Esophagus muscularis mucosa (tissue), 4 donors: ENCODE results near the gene PNRC2. TPM values are rescaled to one million over a fixed set of nuclear protein-coding genes. Genes with fewer than 3 reads are reported as not detected.

ENCODE experiments used
- DNase-seq: peaks from one replicate; pipeline ENCODE4 v3.0.0-alpha.2; 2017; ENCODE audit errors: extremely low spot score
- H3K27ac ChIP-seq, 4 donors: fragments of 200-600 bp; sonication (generic); replicated peaks in 1 of 4; 1 replicate in 3 of 4; 2 replicates in 1 of 4; pipeline ENCODE4 v1.5.1; 2016 to 2019; ENCODE audit warnings: mild to moderate bottlenecking in 1 of 4
- H3K27me3 ChIP-seq, 4 donors: fragments of 200-600 bp; sonication (generic); one replicate each; pipeline versions ENCODE4 v1.5.1 to v1.6.0; 2016 to 2019
- H3K36me3 ChIP-seq, 4 donors: fragments of 200-600 bp; sonication (generic); one replicate each; pipeline ENCODE4 v1.5.1; 2016 to 2019
- H3K4me1 ChIP-seq, 4 donors: fragments of 200-600 bp; sonication (generic); one replicate each; pipeline ENCODE4 v1.5.1; 2016 to 2019
- H3K4me3 ChIP-seq, 4 donors: fragments of 200-600 bp; sonication (generic); 1 replicate in 2 of 4; 2 replicates in 2 of 4; pipeline ENCODE4 v1.5.1; 2016 to 2019; ENCODE audit warnings: mild to moderate bottlenecking in 4 of 4, moderate library complexity in 1 of 4
- H3K9me3 ChIP-seq, 4 donors: fragments of 200-600 bp; sonication (generic); 1 replicate in 3 of 4; 2 replicates in 1 of 4; pipeline ENCODE4 v1.5.1; 2016 to 2019
- CTCF ChIP-seq, 3 experiments: fragments of 200-600 bp in 2 of 3; fragments of 450-650 bp in 1 of 3; sonication (generic) in 2 of 3; IDR thresholded peaks; one replicate each; pipeline ENCODE4 v1.5.1; 2017 to 2019; ENCODE audit warnings: antibody characterized with exemption in 3 of 3, mild to moderate bottlenecking in 2 of 3, moderate library complexity in 1 of 3
- EP300 ChIP-seq: sonication (generic); formaldehyde crosslinking; IDR thresholded peaks from one replicate; pipeline ENCODE4 v1.6.1; 2017; ENCODE audit warnings: antibody characterized with exemption
- POLR2A ChIP-seq: fragments of 450-650 bp; IDR thresholded peaks from one replicate; pipeline ENCODE4 v1.6.1; 2017; ENCODE audit warnings: antibody characterized with exemption, moderate library complexity, mild to moderate bottlenecking, low read depth
- POLR2AphosphoS5 ChIP-seq, 2 donors: sonication (generic); formaldehyde crosslinking; IDR thresholded peaks; one replicate each; pipeline ENCODE4 v1.6.1; 2017; ENCODE audit warnings: antibody characterized with exemption in 2 of 2
- WGBS: methylation state at CpG from one replicate; pipeline ENCODE4 v1.1.5; 2018; 5-methylcytosine and 5-hydroxymethylcytosine counted together
- intact Hi-C: fragments of 100-400 bp; cut with DNase I; formaldehyde crosslinking; loops from one replicate; pipeline ENCODE4 v1.15.1; 2023
- total RNA-seq, 4 donors: library from RNA; depleted of rRNA; stranded (reverse); fragments of >200 nt; gene quantifications; one replicate each; pipeline versions ENCODE4 v1.1.0 to v1.2.1, GENCODE V29; 2016

PNRC2 gene
- total RNA-seq, 4 donors from 2014 or later: 93.3 to 156 (median 138) TPM

GRCh38 chr1:23958810-23959460, 693 bp upstream of the PNRC2 start:
- WGBS: 2% methylated on average over 24 of the region's 30 CpGs

GRCh38 chr1:23960291-23961020, 828 bp downstream of the PNRC2 start:
- H3K9me3 ChIP-seq: no peaks in the 10 kb centered on the region
- no peaks in the 10 kb centered on the region for H3K27me3 ChIP-seq
- H3K4me1 ChIP-seq: peaks cover 41 to 63% (median 54%) of the 10 kb centered on the region in 4 donors
- H3K4me3 ChIP-seq: peak overlapping the region; percentile 70 to 97 (median 80)
- TF ChIP-seq EP300: no peak
- peaks cover 0 to 38% (median 15%) of the 10 kb centered on the region in 4 donors for H3K36me3 ChIP-seq
- H3K27ac ChIP-seq: peak overlapping the region; percentile 97 to 100 (median 100)
- WGBS: under 1% methylated on average over 15 of the region's 15 CpGs
- DNase-seq: no peak
- intact Hi-C loops: no loop called here

More at GRCh38 chr1:23958810-23959460, 693 bp upstream of the PNRC2 start:
- TF ChIP-seq CTCF (IDR thresholded peaks at IDR 0.05) (peak; percentile 32 to 68 (median 47)), EP300 (no peak), POLR2A (no peak), POLR2AphosphoS5 (IDR thresholded peaks at IDR 0.05) (peak; percentile 69 to 88)
- Histone ChIP-seq H3K36me3 (peaks cover 0 to 23% (median 10%) of the 10 kb centered on the region in 4 donors), H3K27me3 (no peaks in the 10 kb centered on the region), H3K4me3 (peak overlapping the region; percentile 70 to 97 (median 80)), H3K9me3 (no peaks in the 10 kb centered on the region), H3K27ac (peak overlapping the region; percentile 97 to 100 (median 100)), H3K4me1 (peaks cover 35 to 62% (median 46%) of the 10 kb centered on the region in 4 donors)
- peak; percentile 96 for DNase-seq
- intact Hi-C loops: loop anchor here (2.0 kb wide), 1 partner anchor 70 kb away; no protein-coding TSS in a partner anchor

GRCh38 chr1:23963617-23964234, 4.1 kb downstream of the PNRC2 start:
- Histone ChIP-seq H3K27ac (peak overlapping the region; percentile 25 to 67 (median 62)), H3K9me3 (no peaks in the 10 kb centered on the region), H3K4me1 (peaks cover 32 to 41% (median 37%) of the 10 kb centered on the region in 4 donors), H3K27me3 (no peaks in the 10 kb centered on the region), H3K36me3 (peaks cover 12 to 55% (median 30%) of the 10 kb centered on the region in 4 donors), H3K4me3 (no peak overlapping the region)
- intact Hi-C loops: no loop called here
- TF ChIP-seq POLR2AphosphoS5 (IDR thresholded peaks at IDR 0.05) (no peak), POLR2A (no peak), CTCF (IDR thresholded peaks at IDR 0.05) (no peak), EP300 (no peak)
- 81% methylated on average over 1 of the region's 1 CpG for WGBS
- DNase-seq: no peak

- intact Hi-C loops: no loop called here
- TF ChIP-seq POLR2A (no peak), POLR2AphosphoS5 (IDR thresholded peaks at IDR 0.05) (no peak), CTCF (IDR thresholded peaks at IDR 0.05) (no peak), EP300 (no peak)
- Histone ChIP-seq H3K27ac (peak overlapping the region; percentile 25 to 67 (median 62)), H3K9me3 (no peaks in the 10 kb centered on the region), H3K4me3 (no peak overlapping the region), H3K27me3 (no peaks in the 10 kb centered on the region), H3K4me1 (peaks cover 31 to 41% (median 35%) of the 10 kb centered on the region in 4 donors), H3K36me3 (peaks cover 12 to 55% (median 30%) of the 10 kb centered on the region in 4 donors)
- 58% methylated on average over 3 of the region's 3 CpGs for WGBS
- no peak for DNase-seq
Measured at GRCh38 chr1:23964235-23964668, 4.6 kb downstream of the PNRC2 start.
